Measurements from ENCODE around the gene ESRRB.

ESRRB gene

DNA sequence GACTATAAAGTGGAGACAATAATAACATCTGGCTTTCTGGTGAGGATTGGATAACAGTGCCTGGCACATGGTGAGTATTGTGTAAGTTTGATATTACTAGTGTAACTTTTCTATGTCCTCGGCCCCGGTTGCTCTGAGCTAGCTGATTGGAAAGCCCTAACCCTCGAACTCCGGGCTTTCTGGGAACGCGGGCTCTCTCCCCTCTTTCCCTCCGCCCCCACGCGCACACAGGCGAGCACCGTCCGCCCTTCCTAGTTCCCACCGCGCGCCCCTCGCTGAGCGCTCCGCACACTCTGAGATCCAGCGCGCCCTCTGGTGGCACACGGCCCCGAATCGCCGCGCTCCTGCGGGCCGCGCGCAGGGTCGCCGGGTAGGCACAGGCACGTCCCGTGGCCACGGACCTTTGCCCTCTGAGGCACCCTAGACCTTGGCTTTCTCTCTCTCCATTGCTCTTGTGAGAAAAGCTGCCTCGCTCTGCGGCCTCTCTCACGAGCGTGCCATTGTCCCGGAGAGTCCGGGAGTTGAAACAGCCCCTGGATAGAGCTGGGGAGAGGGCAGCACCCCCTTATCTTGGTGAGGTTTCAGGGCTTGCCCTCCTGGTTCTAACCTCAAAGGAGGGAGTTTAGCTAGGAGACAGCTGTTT, 23.2 kb upstream of the ESRRB start:
- no peak for DNase-seq (ENCODE audit: low read depth)

DNA sequence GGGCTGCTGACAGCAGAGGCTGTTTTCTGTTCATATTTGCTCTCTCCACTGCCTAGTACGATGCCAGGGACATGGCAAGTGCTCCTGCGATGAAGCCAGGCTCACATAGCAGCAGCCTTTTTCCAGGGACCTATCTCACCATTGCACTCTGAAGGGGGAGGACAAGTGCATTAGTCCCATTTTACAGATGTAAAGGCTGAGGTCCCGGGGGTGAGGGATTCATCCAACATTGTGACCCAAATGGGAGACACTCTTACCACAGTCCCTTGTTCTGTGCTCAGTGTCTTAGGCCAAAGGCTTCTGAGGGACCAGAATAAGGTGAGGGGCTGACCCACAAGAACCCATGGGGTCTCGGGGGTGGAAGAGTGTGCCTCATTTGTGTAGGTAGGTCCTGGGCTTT, 21.6 kb upstream of the ESRRB start:
- no peak for DNase-seq (ENCODE audit: low read depth)

GRCh38 chr14:76355771-76356170, 20.2 kb upstream of the ESRRB start:
- DNase-seq (ENCODE audit: low read depth), result no peak

DNA sequence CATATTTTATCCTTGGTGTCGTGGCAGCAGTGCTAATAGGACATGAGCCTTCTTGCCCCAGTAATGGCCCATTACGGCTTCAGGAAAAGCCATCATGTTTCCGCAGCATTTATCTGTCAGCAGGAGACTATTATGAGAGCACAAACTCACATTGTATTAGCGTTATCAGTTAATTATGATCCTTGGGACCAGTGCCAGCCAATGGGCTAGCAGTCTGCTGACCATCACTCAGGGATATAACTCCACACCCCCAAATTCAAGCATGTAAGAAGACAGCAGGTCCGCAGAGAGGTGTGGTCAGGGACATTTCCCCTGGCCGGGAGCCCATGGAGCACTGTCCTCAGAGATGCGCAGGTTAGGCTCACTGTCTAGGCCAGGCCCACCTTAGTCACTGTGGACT, 4.9 kb upstream of the ESRRB start:
- no peak for DNase-seq (ENCODE audit: low read depth)

DNA sequence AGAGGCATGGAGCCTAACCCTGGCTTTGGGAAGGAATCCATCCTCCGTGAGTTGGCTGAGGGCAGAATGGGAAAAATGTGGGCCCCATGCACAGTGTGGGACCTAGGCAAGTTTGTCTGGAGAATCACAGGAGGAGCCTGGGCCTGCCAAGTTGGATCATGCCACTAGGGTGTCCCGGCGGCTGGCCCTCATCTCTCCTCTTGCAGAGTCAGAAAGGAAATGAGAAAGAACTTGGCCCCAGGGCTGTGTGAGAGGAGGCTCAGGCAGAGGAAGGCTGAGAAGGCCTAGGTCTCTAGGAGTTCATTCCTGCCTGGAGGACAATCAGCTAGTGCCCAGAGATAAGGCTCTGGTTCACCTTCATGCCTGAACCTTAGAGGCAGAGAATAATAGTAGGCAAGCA, 2.5 kb upstream of the ESRRB start:
- DNase-seq (ENCODE audit: low read depth), result no peak

- no peak for DNase-seq (ENCODE audit: low read depth)
Measured at GRCh38 chr14:76375484-76375883, 453 bp upstream of the ESRRB start.

DNA sequence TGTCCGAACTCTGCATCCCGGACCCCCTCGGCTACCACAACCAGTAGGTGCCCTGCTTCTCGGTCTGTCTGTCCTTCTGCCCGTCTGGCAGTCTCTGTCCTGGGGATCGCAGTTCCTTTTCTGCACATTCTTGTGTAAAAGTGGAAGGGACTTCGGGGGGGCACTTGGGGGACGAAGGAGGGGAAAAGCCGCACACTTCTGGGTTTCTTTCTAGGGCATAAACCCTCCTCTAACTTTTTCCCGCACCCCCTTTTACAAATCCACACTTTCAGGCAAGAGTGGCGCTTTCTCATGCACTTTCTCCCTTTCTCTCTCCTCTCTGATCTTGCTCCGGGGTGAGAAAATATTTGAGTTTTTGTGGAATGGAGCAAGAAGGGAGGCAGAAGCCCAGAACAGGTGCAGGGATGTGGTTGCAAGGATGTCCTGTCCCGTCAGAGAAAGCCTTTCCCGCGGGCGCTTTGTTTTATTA, 506 bp downstream of the ESRRB start:
- DNase-seq (ENCODE audit: low read depth), result no peak

GRCh38 chr14:76376878-76377734, 1.2 kb downstream of the ESRRB start:
- no peak for DNase-seq (ENCODE audit: low read depth)

DNA sequence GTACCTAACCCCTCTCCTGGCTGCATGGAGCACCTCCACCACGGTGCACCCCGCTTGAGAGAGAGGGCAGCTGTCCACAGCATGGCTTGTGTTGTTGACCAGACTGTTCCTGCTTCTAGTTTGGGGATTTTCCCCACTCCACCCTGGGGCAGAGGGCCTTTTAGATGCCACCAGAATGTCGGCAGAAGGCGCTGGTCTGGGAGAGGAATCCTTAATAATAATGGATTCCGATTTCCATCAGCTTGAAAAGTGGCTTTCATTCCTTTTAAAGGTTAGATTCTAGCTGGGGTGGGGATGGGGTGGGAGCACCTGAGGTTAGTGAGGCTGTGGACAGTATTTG, 1.8 kb downstream of the ESRRB start:
- DNase-seq (ENCODE audit: low read depth), result no peak

- no peak for DNase-seq (ENCODE audit: low read depth)
Measured at GRCh38 chr14:76380991-76381390, 5.1 kb downstream of the ESRRB start.

GRCh38 chr14:76381817-76382494, 6.0 kb downstream of the ESRRB start:
- no peak for DNase-seq (ENCODE audit: low read depth)

DNA sequence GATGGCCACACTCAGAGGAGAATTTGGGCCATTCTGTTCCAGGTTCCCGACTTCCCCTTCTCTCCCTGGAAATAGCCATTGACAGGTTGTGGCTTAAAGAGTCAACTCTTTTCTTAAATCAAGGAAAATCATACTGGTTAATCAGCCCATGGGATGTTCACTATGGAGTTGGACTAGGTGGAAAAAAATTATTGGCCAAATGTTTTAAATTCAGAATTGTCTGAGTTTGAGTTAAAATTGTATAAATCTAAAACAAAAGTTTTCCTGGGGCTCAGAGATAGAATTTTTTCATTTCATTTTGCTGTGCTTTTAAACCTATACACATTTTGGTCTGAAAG, 6.5 kb downstream of the ESRRB start:
- DNase-seq (ENCODE audit: low read depth), result no peak

DNA sequence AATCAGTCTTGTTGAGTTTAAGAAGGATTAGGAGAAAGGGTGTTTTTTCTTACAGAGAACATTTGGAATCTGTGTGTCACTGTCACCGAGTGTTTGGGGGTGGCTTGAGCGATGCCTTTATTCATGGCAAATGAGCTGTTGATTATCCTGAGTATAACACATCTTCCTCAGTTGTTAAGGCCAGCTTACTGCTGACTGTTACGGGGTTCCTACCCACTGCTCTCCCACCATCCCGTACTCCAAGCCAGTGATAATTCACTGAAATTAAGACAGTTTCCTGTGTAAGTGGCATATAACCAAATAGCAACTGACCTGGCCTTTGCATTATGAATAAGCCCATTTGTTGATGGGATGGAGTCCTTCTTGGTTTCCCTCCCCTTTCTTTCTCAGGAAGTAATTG, 9.5 kb downstream of the ESRRB start:
- no peak for DNase-seq (ENCODE audit: low read depth)

DNA sequence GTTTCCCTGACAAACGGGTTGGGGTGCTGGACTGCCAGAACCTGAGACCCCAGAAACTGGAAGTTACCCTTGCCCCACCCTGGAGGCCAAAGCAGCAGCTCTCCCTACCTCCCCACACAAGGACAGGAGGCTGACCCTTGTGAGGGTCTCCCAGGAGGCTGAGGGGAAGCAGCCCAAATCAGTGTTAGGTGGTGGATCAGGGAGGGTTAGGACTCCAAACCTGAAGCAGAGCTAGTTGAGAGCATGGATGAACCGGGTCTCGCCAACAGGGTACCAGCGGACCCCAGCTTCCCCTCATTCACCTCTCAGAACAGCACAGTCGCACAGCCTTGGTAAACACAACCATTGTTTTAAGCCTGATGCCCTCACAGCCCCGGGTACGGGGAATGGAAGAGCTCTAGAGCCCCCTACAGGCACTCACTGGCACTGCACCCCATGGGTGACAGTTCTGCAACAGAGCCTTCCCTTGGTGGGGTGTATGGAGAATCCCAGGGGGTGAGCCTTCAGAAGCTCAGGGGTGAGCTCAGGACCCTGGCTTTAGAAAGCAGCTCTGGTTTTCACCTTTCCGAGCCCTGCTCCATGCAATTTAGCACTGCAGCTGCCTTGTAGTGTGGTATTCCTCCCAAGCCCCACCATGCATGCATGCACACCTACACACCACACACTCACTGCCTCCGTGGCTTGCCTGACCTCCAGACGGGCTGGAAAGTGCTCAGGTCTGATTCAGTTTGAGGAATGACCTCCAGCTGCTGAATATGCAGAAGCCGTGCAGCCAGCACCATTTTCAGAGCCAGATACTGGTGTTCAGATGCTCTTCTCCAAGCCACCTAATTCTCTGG, 11.2 kb downstream of the ESRRB start:
- peak; percentile 16 for DNase-seq (ENCODE audit: low read depth)

DNA sequence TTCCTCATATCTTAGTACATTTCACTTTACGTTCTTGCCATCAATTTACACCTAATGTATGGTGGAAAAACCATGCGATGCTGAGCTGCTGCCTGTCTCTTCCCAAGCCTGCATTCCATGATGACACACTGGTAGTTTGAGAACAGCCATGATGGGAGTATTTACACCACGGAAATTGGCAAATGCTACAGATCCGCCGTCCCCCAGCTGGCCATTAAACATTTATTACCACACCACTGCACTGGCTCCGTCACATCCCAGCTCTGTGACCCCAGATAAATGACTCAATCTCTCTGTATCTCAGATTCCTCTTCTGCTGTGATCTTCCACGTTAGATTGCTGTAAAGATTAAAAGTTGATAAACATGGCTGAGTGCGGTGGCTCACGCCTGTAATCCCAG, 13.9 kb downstream of the ESRRB start:
- DNase-seq (ENCODE audit: low read depth), result no peak

- DNase-seq (ENCODE audit: low read depth), result no peak
Measured at GRCh38 chr14:76390621-76391020, 14.7 kb downstream of the ESRRB start.

DNA sequence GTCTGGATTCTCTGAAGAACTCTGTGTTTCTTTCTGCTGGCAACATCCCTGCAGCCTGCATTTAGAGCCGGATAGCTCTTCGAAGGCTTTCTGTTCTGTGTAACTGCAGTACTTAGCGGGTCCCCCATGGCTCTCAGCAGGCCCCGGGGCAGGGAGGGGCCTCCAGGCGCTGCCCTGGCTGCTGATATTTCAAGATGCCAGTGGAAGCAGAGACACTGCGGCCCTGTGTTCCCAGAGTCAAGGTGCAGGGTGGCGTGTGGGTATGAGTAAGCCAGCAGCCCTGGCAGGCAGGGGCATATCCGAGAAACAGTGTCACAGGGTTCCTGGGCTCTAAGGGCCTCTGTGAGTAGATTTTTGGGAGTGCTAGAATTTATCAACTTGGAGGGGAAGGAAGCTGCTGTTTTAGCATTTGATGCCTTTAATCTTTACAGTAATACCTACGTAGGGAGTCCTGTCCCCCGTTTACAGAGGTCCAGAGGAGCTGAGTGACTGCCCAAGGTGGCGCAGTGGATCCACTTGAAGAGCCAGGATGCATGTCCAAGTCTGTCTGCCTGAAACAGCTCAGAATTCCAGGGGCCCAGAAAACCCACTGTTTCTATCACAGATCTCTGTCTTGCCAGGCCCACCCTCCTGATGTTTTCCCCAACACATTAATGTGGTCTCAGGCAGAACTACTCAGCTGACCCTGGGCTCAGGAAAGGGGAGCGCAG, 16.2 kb downstream of the ESRRB start:
- no peak for DNase-seq (ENCODE audit: low read depth)

DNA sequence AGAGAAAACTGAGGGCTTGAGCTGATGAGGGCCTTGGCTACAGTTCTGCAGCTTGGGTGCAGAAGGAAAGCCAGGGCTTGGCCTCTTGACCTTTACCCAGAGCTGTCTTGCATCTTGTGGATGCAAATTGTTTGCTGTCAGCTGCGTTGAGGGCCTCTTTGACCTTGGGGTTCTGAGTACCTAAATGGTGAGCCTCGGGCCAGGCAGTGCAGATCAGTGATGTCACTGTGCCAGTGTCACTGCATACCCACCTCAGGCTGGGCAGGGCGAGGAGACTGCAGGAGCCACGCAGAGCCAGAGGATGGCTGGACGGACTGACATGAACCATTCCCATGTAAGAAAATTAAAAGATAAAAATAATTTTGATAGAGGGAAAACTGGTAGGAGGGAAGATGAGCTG, 18.6 kb downstream of the ESRRB start:
- DNase-seq (ENCODE audit: low read depth), result no peak

GRCh38 chr14:76395161-76395560, 19.2 kb downstream of the ESRRB start:
- no peak for DNase-seq (ENCODE audit: low read depth)

DNA sequence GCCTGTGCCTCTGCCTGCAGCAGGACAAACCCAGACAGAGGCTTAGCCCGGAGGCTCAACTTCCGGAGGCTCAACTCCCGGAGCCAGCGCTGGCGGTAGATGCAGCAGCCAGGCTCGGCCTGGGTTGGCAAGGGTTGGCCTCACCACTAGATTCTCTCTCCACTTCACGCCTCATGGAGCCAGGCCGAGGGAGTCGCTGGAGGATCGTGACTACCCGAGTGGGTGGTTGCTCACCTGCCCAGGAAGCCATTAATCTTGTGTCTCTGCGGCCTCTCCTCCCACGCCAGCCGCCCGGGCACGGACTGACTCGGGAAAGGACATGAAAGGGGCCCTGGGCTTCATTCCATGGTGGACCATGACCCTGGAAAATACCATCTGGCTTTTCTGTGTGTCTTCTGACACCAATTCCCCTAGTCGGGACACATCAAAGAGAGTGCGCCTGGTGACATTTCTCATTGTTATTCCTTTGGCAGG, 20.8 kb downstream of the ESRRB start:
- DNase-seq (ENCODE audit: low read depth), result no peak

GRCh38 chr14:76405627-76406026, 29.7 kb downstream of the ESRRB start:
- DNase-seq (ENCODE audit: low read depth), result no peak

All from HS-5 (cell line).